GM18517 (cell line): Measurements from ENCODE around the gene CFP.
"Not testable (repeated sequence)": the region's sequence is repeated elsewhere in the genome, so short reads cannot be mapped to it uniquely, and the experiment has no call there.

Experiments
- ATAC-seq: cut with Tn5 transposase; IDR thresholded peaks from one replicate; pipeline ENCODE4 v1.9.1; 2021; ENCODE audit warnings: mild to moderate bottlenecking, moderate library complexity; ENCODE audit not compliant: unreplicated experiment

Gene CFP

GRCh38 chrX:47629419-47630200 is at the start of gene CFP:
TSS of gene CFP (minus strand) at chrX:47629930. CDS start at chrX:47629844, 86 bp downstream.
- ATAC-seq: no peak

- ATAC-seq: not testable (repeated sequence)
These were observed 46.5 kb upstream of the CFP start for GRCh38 chrX:47675959-47676859.

- ATAC-seq: no peak
These were observed 45.0 kb upstream of the CFP start for GRCh38 chrX:47674776-47675175.

GRCh38 chrX:47665797-47666196 is 36.1 kb upstream of the CFP start:
- ATAC-seq: not testable (repeated sequence)

- no peak for ATAC-seq
These were observed 35.0 kb upstream of the CFP start for GRCh38 chrX:47664737-47665136.

- no peak for ATAC-seq
These were observed 32.5 kb upstream of the CFP start for GRCh38 chrX:47662144-47662657.

GRCh38 chrX:47661539-47661938 is 31.8 kb upstream of the CFP start:
- ATAC-seq: no peak

DNA sequence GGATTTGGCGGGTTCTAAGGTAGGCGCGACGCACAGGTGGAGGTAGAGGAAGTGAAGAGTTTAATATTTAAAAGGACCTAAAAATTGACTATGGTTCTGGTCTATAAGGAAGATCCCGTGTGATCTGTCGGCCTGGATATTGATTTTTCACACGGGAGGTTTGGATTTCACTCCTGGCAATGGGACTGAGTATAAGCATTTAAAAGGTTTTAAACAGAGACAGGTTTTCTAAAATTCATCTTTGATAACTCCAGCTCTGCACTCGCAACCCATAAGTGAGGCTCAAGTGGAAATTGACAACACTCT is 29.6 kb upstream of the CFP start:
- ATAC-seq: no peak

GRCh38 chrX:47658684-47659420 is 29.1 kb upstream of the CFP start, which contains the start of gene UXT:
TSS of gene UXT (minus strand) at chrX:47659180. CDS start at chrX:47658927, 253 bp downstream.
- peak; percentile 73 for ATAC-seq

DNA sequence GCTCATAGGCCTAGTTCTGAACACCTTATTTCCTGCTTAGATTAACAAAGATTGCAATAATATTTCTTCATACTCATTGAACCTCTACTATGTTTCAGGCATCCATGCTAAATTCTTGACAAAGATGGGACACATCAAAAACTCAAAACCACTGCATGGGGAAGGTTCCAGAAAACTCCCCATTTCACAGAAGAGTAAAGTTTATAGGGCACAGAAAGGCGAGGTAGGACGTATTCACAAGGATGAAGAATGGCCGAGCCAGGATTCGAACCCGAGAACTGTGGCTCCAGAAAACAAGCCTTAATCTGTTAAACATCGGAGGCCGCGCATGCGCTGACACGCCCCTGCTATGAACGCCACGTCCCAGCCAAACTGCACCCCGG is 28.6 kb upstream of the CFP start:
- ATAC-seq: no peak

- ATAC-seq: no peak
These were observed 21.5 kb upstream of the CFP start for GRCh38 chrX:47651043-47651905.

GRCh38 chrX:47650164-47651042 is 20.7 kb upstream of the CFP start, which contains the start of gene ELK1:
TSS of gene ELK1 (minus strand) at chrX:47650563. CDS start at chrX:47641441, 9,122 bp downstream.
- ATAC-seq: peak; percentile 79

DNA sequence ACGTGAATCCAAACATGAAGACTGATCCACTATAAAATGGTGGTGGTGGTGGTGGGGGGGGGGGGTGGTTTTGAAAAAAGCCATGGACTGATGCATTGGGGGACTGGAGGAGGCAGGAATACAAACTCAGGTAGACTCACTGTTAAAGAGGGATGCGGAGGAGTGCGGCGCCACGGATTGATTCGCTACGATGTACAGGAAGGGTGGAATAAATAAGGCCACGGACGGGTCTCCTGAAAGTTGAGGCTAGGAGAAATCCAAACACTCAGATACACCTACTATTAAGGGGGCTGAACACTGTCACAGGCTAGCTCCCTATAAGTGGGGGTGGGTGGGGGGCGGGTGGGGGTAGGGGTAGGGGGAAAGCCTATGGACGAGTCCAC is 20.0 kb upstream of the CFP start:
- no peak for ATAC-seq

DNA sequence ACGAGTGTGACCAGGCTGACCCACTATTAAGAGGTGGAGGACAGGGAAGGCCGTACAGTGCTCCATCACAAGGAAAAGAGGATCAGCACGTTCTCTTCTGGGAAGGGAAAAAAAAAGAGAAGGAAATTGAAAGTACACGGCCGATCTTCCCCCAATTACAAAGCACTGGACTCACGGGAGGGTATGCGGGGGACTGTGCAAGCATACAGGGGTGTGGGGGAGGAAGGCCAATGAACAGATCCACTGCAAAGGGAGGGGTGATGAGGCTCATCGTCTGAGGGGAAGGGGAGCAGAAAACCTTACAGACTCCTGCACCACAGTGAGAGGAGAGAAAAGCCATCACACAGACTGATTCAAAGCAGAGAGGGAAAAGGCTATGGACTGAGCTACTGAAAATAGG is 19.5 kb upstream of the CFP start:
- no peak for ATAC-seq

GRCh38 chrX:47648376-47648775 is 18.6 kb upstream of the CFP start:
- ATAC-seq: no peak

- no peak for ATAC-seq
These were observed 16.9 kb upstream of the CFP start for GRCh38 chrX:47646636-47647035.

GRCh38 chrX:47645530-47645929 is 15.8 kb upstream of the CFP start:
- no peak for ATAC-seq

DNA sequence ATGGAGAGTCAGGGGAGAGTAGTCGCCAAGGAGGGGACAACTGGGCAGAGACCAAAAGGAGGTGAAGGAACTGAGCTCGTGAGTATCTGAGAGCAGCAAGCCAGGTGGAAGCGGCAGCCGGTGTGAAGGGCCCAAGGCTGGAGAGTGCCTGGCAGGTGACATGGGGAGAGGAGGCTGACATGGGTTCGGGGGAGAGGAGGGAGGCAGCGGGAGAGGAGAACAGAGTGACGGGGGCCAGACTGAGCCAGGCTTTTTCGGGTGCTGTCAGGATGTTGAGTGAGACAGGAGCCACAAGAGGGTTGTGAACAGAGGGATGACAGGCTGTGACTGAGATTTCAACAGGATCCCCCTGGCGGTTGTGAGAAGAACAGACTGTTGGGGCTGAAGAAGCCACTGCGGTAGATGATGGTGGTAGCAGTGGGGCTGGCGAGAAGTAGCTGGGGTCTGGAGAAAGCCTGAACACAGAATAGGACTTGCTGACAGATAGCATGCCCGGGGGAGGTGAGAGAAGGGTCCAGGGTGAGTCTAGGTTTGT is 14.9 kb upstream of the CFP start:
- no peak for ATAC-seq

GRCh38 chrX:47643926-47644325 is 14.2 kb upstream of the CFP start:
- ATAC-seq: no peak
